BE2C (cell line): ENCODE data around the gene DCAF8.
A peak's percentile ranks its signal among the peaks of the same experiment; 100 is the strongest.

Experiments
- DNase-seq: peaks from one replicate; pipeline ENCODE4 v3.0.0-alpha.2; 2020
- H3K27me3 ChIP-seq: fragments of 250-450 bp; sonication (Bioruptor Pico); 2 replicates; pipeline ENCODE4 v1.5.1; 2020; ENCODE audit warnings: mild to moderate bottlenecking
- H3K36me3 ChIP-seq: fragments of 250-450 bp; sonication (Bioruptor Pico); 2 replicates; pipeline ENCODE4 v1.5.1; 2020; ENCODE audit warnings: mild to moderate bottlenecking
- H3K4me1 ChIP-seq: fragments of 250-450 bp; sonication (Bioruptor Pico); 2 replicates; pipeline ENCODE4 v1.5.1; 2020
- H3K4me3 ChIP-seq: 2 replicates; pipeline ENCODE4 v1.5.1; 2011; ENCODE audit warnings: low read depth, low read length
- H3K9me3 ChIP-seq: fragments of 250-450 bp; sonication (Bioruptor Pico); 2 replicates; pipeline ENCODE4 v1.5.1; 2020
- CTCF ChIP-seq: IDR thresholded peaks from 2 replicates; pipeline ENCODE4 v1.5.1; 2012; ENCODE audit warnings: mild to moderate bottlenecking, low read depth, low read length

DCAF8 gene

GRCh38 chr1:160257411-160258015 is 4.8 kb downstream of the DCAF8 start:
- DNase-seq = no peak
- H3K27me3 ChIP-seq = no peaks in the 10 kb centered on the region

GRCh38 chr1:160256396-160257046 is 5.8 kb downstream of the DCAF8 start:
- H3K9me3 ChIP-seq = no peaks in the 10 kb centered on the region
- peaks cover 3% of the 10 kb centered on the region; the same call in 1 of the 2 replicates for H3K4me1 ChIP-seq
- no peak for TF ChIP-seq CTCF
- no peaks in the 10 kb centered on the region for H3K27me3 ChIP-seq
- no peaks in the 10 kb centered on the region for H3K36me3 ChIP-seq
- H3K4me3 ChIP-seq = no peak overlapping the region
- no peak for DNase-seq

More at GRCh38 chr1:160257411-160258015, 4.8 kb downstream of the DCAF8 start:
- Histone ChIP-seq H3K4me1 (peaks cover 3% of the 10 kb centered on the region; the same call in 1 of the 2 replicates), H3K9me3 (no peaks in the 10 kb centered on the region), H3K4me3 (no peak overlapping the region), H3K36me3 (no peaks in the 10 kb centered on the region)
- TF ChIP-seq CTCF = no peak

- Histone ChIP-seq H3K27me3 (no peaks in the 10 kb centered on the region), H3K9me3 (no peaks in the 10 kb centered on the region), H3K4me1 (peaks cover 3% of the 10 kb centered on the region; the same call in 1 of the 2 replicates), H3K4me3 (no peak overlapping the region), H3K36me3 (no peaks in the 10 kb centered on the region)
- no peak for TF ChIP-seq CTCF
- DNase-seq = no peak
Observed at GRCh38 chr1:160255781-160256300, 6.5 kb downstream of the DCAF8 start.

GRCh38 chr1:160251687-160252526 is 10.4 kb downstream of the DCAF8 start:
- TF ChIP-seq CTCF = peak; percentile 84
- DNase-seq = peak; percentile 78
- no peaks in the 10 kb centered on the region; the same call in 1 of the 2 replicates for H3K4me1 ChIP-seq
- no peak overlapping the region for H3K4me3 ChIP-seq
- H3K36me3 ChIP-seq = no peaks in the 10 kb centered on the region; the same call in 1 of the 2 replicates
- H3K27me3 ChIP-seq = no peaks in the 10 kb centered on the region
- H3K9me3 ChIP-seq = no peaks in the 10 kb centered on the region

- Histone ChIP-seq H3K4me1 (no peaks in the 10 kb centered on the region; the same call in 1 of the 2 replicates), H3K9me3 (no peaks in the 10 kb centered on the region), H3K36me3 (no peaks in the 10 kb centered on the region; the same call in 1 of the 2 replicates), H3K4me3 (no peak overlapping the region), H3K27me3 (no peaks in the 10 kb centered on the region)
- no peak for DNase-seq
- TF ChIP-seq CTCF = no peak
Observed at GRCh38 chr1:160251011-160251410, 11.3 kb downstream of the DCAF8 start.
